ENCODE measurements around the gene UBE3C. TPM values are rescaled to one million over a fixed set of nuclear protein-coding genes. Genes with fewer than 3 reads are reported as not detected.

The UBE3C gene
- total and polyA plus RNA-seq, 11 donors, result 11.0 to 57.5 (median 48.1) TPM

GRCh38 chr7:157294773-157295172, 156.0 kb downstream of the UBE3C start:
- no peaks in the 10 kb centered on the region for H3K9me3 ChIP-seq
- H3K4me3 ChIP-seq, result no peak overlapping the region
- H3K27me3 ChIP-seq, result no peaks in the 10 kb centered on the region
- ATAC-seq (no peak), DNase-seq (no peak)
- 87 to 91% (median 89%) methylated on average over 12 of the region's 12 CpGs for WGBS, 4 donors
- H3K36me3 ChIP-seq, result no peaks in the 10 kb centered on the region
- H3K4me1 ChIP-seq, result peaks cover 0 to 3% (median 0%) of the 10 kb centered on the region in 12 donors
- TF ChIP-seq POLR2A (IDR thresholded peaks at IDR 0.05) (no peak), CTCF (IDR thresholded peaks at IDR 0.05) (no peak)
- intact Hi-C loops (cut with DNase I), result no loop called here
- H3K27ac ChIP-seq, result no peak overlapping the region

GRCh38 chr7:157295338-157295737, 156.6 kb downstream of the UBE3C start:
- intact Hi-C loops (cut with DNase I), result no loop called here
- Histone ChIP-seq H3K36me3 (no peaks in the 10 kb centered on the region), H3K27me3 (no peaks in the 10 kb centered on the region), H3K4me1 (peaks cover 0 to 8% (median 0%) of the 10 kb centered on the region in 12 donors), H3K4me3 (no peak overlapping the region), H3K27ac (no peak overlapping the region), H3K9me3 (no peaks in the 10 kb centered on the region)
- ATAC-seq, result no peak
- no peak for TF ChIP-seq CTCF (IDR thresholded peaks at IDR 0.05)
- no peak for DNase-seq
- 79 to 88% (median 84%) methylated on average over 4 to 12 of the region's 12 CpGs for WGBS, 4 donors

GRCh38 chr7:157297185-157297584, 158.5 kb downstream of the UBE3C start:
- WGBS, 4 donors, result 59 to 65% (median 61%) methylated on average over 12 to 13 of the region's 13 CpGs
- DNase-seq, result no peak
- ATAC-seq, result no peak
- no peaks in the 10 kb centered on the region for H3K27me3 ChIP-seq
- H3K4me3 ChIP-seq, result no peak overlapping the region
- TF ChIP-seq CTCF (IDR thresholded peaks at IDR 0.05) (no peak), POLR2A (IDR thresholded peaks at IDR 0.05) (no peak)
- no peaks in the 10 kb centered on the region for H3K36me3 ChIP-seq
- peaks cover 0 to 26% (median 0%) of the 10 kb centered on the region in 12 donors for H3K4me1 ChIP-seq
- H3K9me3 ChIP-seq, result no peaks in the 10 kb centered on the region
- intact Hi-C loops (cut with DNase I), result no loop called here
- no peak overlapping the region for H3K27ac ChIP-seq

- DNase-seq (no peak), ATAC-seq (no peak)
- TF ChIP-seq POLR2A (IDR thresholded peaks at IDR 0.05), result no peak
- no peak for TF ChIP-seq CTCF (IDR thresholded peaks at IDR 0.05)
- Histone ChIP-seq H3K4me1 (peaks cover 0 to 35% (median 0%) of the 10 kb centered on the region in 12 donors), H3K36me3 (no peaks in the 10 kb centered on the region), H3K9me3 (no peaks in the 10 kb centered on the region), H3K4me3 (no peak overlapping the region), H3K27ac (no peak overlapping the region), H3K27me3 (no peaks in the 10 kb centered on the region)
- 95 to 99% (median 96%) methylated on average over 3 of the region's 3 CpGs for WGBS, 4 donors
- intact Hi-C loops (cut with DNase I), result no loop called here
These were observed 160.5 kb downstream of the UBE3C start for GRCh38 chr7:157299317-157299612.
